ENCODE measurements around the gene TIPARP. TPM values are rescaled to one million over a fixed set of nuclear protein-coding genes. Genes with fewer than 3 reads are reported as not detected.

TIPARP gene
- total RNA-seq, 1 donor from 2014 or later: 27.2 TPM

DNA sequence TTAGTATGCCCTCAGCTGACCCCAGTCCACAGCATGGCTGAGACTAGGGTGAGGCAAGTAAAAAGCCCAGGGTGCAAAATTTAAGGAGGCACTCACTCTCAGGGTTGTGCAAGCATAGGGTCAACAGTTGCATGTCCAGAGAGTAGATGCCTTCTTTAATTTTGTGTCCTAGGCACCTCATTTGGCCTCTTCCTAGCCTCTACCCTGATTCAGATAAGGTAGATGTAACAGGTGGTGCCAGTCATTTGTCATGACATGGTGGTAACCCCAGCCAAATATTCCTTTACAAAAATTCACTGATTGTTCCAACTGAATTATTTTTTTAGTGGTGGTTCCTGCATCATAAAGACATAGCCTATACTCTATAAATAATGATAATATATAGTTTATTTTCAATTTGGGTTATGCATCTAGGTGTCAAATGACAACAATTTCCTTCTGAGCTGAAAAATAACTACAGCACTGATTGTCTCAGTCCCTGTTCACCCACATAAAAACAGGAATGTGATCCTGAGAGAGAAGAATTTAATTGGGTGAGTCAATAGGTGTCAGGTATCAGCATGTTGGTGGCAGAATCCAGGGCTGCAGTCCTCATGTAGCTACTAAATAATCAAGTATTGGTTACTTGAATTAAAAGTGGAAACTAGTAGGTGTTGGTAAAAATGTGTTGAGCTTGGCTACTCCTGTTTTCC, 44.2 kb upstream of the TIPARP start:
- TF ChIP-seq, protein P1, sequence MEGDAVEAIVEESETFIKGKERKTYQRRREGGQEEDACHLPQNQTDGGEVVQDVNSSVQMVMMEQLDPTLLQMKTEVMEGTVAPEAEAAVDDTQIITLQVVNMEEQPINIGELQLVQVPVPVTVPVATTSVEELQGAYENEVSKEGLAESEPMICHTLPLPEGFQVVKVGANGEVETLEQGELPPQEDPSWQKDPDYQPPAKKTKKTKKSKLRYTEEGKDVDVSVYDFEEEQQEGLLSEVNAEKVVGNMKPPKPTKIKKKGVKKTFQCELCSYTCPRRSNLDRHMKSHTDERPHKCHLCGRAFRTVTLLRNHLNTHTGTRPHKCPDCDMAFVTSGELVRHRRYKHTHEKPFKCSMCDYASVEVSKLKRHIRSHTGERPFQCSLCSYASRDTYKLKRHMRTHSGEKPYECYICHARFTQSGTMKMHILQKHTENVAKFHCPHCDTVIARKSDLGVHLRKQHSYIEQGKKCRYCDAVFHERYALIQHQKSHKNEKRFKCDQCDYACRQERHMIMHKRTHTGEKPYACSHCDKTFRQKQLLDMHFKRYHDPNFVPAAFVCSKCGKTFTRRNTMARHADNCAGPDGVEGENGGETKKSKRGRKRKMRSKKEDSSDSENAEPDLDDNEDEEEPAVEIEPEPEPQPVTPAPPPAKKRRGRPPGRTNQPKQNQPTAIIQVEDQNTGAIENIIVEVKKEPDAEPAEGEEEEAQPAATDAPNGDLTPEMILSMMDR (IDR thresholded peaks at IDR 0.05; ENCODE audit: borderline replicate concordance): no peak
- no peak overlapping the region for H3K27ac ChIP-seq (replicated peaks)
- no peaks in the 10 kb centered on the region for H3K27me3 ChIP-seq (ENCODE audit: low read depth)
- no peaks in the 10 kb centered on the region for H3K9me3 ChIP-seq (replicated peaks)
- H3K4me3 ChIP-seq: no peak overlapping the region
- DNase-seq: no peak
- no peaks in the 10 kb centered on the region for H3K36me3 ChIP-seq
- H3K4me1 ChIP-seq: peaks cover 32% of the 10 kb centered on the region
- intact Hi-C loops (cut with micrococcal nuclease): no loop called here

DNA sequence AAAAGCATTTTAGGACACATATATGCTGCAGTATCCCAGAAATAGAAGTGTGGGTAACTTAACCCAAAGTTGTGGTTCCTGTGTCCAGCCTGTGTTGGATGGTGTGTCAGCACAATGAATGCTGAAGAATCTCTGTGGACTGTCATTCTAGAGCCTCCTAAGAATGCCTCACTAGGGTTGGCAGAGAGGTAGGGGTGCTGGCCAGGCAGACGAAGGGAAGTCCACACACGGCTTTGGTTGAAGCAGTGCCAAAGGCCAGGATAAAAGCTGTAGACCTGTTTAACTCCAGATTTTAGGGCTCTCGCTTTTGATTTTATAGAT, 43.7 kb upstream of the TIPARP start:
- no peak for DNase-seq
- intact Hi-C loops (cut with micrococcal nuclease): no loop called here
- no peak overlapping the region for H3K4me3 ChIP-seq
- no peak overlapping the region for H3K27ac ChIP-seq (replicated peaks)
- H3K4me1 ChIP-seq: peaks cover 32% of the 10 kb centered on the region
- TF ChIP-seq, protein P1 (IDR thresholded peaks at IDR 0.05; ENCODE audit: borderline replicate concordance): no peak
- no peaks in the 10 kb centered on the region for H3K36me3 ChIP-seq
- H3K9me3 ChIP-seq (replicated peaks): no peaks in the 10 kb centered on the region
- H3K27me3 ChIP-seq (ENCODE audit: low read depth): no peaks in the 10 kb centered on the region

DNA sequence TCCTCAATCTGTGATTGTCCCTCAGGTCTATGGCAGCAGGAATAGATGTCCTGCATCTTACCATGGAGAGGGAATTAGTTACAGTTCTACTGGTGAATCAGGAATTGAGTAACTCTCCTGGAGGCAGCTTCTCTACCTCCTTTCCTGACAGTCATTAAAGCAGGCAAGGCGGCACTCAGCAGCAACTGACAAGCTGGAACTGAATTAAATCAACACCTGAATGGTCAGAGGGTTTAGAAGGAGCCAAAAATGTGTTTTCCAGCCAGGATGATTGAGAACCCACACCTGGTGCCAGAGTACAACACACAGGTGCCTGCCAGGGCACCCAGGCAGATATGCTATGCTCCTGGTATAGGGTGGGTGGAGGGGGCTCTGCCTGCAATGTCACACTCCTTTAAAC, 43.1 kb upstream of the TIPARP start:
- no peak overlapping the region for H3K4me3 ChIP-seq
- peaks cover 32% of the 10 kb centered on the region for H3K4me1 ChIP-seq
- TF ChIP-seq, protein P1 (IDR thresholded peaks at IDR 0.05; ENCODE audit: borderline replicate concordance): no peak
- intact Hi-C loops (cut with micrococcal nuclease): no loop called here
- H3K27me3 ChIP-seq (ENCODE audit: low read depth): no peaks in the 10 kb centered on the region
- DNase-seq: no peak
- no peaks in the 10 kb centered on the region for H3K9me3 ChIP-seq (replicated peaks)
- no peak overlapping the region for H3K27ac ChIP-seq (replicated peaks)
- H3K36me3 ChIP-seq: no peaks in the 10 kb centered on the region

DNA sequence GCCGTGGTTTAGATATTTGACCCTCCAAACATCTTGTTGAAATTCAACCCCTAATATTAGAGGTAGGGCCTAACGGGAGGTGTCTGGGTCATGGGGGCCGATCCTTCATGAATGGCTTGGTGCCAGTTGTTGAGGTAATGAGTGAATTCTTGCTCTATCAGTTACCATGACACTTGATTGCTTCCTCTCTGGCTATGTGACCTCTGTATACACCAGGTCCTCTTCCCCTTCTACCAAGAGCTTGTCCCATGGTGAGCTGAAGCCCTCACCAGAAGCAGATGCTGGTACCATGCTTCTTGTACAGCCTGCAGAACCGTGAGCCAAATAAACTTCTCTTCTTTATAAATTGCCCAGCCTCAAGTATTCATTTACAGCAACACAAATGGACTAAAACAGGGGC, 41.8 kb upstream of the TIPARP start:
- Histone ChIP-seq H3K9me3 (replicated peaks) (no peaks in the 10 kb centered on the region), H3K27me3 (ENCODE audit: low read depth) (no peaks in the 10 kb centered on the region), H3K36me3 (no peaks in the 10 kb centered on the region), H3K4me3 (no peak overlapping the region), H3K4me1 (peaks cover 30% of the 10 kb centered on the region), H3K27ac (replicated peaks) (no peak overlapping the region)
- intact Hi-C loops (cut with micrococcal nuclease): no loop called here
- no peak for DNase-seq
- TF ChIP-seq, protein P1 (IDR thresholded peaks at IDR 0.05; ENCODE audit: borderline replicate concordance): no peak

DNA sequence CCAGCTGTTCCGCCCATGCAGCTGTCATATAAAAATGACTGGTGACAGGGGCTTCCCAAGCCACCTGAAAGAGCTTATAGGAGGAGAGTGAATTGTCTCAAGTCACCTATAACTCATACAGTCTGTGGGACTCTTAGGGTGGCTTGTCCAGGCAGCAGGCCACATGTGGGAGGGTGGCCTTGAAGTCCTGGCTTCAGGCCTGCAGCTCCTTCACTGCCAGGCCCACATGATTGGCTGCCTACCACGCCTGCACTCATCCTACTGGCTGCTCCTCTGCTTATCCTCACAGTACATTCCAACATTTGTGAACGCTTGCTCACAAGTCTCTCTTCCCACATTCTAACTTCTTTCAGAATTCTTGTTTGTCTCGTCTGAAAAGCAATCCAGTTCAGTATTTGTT, 41.1 kb upstream of the TIPARP start:
- H3K4me3 ChIP-seq: no peak overlapping the region

More for the DNA sequence above, 41.1 kb upstream of the TIPARP start:
- no peaks in the 10 kb centered on the region for H3K36me3 ChIP-seq
- DNase-seq: peak; percentile 38
- peaks cover 23% of the 10 kb centered on the region for H3K4me1 ChIP-seq
- no peaks in the 10 kb centered on the region for H3K9me3 ChIP-seq (replicated peaks)
- intact Hi-C loops (cut with micrococcal nuclease): no loop called here
- H3K27ac ChIP-seq (replicated peaks): no peak overlapping the region
- H3K27me3 ChIP-seq (ENCODE audit: low read depth): no peaks in the 10 kb centered on the region
- TF ChIP-seq, protein P1 (IDR thresholded peaks at IDR 0.05; ENCODE audit: borderline replicate concordance): no peak

Data from left ventricle myocardium inferior (tissue), 1 donor.